ENCODE data around the gene SPATA31E1. TPM values are rescaled to one million over a fixed set of nuclear protein-coding genes. Genes with fewer than 3 reads are reported as not detected.
"Not testable (repeated sequence)": the region's sequence is repeated elsewhere in the genome, so short reads cannot be mapped to it uniquely, and the experiment has no call there.

The SPATA31E1 gene
- polyA plus RNA-seq, 10 donors, result 0.04 to 0.05 TPM; not detected in 8

DNA sequence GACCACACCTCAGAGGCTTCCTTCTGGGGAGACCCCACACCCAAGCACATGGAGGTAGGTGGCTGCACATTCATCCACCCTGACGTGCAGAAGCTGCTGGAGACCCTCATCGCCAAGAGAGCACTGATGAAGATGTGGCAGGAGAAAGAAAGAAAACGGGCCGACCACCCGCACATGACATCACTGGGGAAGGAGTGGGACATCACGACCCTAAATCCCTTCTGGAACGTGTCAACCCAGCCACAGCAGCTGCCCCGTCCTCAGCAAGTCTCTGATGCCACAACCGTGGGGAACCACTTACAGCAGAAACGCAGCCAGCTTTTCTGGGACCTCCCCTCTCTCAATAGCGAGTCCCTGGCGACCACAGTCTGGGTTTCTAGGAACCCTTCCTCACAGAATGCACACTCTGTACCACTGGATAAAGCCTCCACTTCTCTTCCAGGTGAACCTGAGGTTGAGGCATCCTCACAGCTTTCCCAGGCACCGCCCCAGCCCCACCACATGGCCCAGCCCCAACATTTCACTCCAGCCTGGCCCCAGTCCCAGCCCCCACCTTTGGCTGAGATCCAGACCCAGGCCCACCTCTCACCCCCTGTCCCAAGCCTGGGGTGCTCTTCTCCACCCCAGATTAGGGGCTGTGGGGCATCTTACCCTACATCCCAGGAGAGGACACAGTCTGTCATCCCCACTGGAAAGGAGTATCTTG lies 3.0 kb downstream of the SPATA31E1 start:
- no peak for DNase-seq

DNA sequence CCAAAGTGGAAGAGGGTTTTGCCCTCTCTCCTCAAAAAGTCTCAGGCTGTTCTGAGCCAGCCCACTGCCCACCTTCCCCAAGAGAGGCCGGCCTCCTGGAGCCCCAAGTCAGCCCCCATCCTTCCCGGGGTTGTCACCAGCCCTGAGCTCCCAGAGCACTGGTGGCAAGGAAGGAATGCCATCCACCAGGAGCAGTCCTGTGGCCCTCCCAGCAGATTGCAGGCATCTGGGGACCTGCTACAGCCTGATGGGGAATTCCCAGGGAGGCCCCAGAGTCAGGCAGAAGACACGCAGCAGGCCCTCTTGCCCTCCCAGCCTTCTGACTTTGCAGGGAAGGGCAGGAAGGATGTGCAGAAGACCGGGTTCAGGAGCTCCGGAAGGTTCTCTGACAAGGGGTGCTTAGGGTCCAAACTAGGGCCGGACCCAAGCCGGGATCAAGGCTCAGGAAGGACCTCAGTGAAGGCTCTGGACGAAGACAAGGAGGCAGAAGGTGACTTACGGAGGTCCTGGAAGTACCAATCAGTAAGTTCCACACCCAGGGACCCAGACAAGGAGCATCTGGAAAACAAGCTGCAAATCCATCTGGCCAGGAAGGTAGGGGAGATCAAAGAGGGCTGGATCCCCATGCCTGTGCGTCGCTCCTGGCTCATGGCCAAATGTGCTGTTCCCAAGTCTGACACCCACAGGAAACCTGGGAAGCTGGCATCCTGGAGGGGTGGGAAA lies 3.7 kb downstream of the SPATA31E1 start:
- no peak for DNase-seq

DNA sequence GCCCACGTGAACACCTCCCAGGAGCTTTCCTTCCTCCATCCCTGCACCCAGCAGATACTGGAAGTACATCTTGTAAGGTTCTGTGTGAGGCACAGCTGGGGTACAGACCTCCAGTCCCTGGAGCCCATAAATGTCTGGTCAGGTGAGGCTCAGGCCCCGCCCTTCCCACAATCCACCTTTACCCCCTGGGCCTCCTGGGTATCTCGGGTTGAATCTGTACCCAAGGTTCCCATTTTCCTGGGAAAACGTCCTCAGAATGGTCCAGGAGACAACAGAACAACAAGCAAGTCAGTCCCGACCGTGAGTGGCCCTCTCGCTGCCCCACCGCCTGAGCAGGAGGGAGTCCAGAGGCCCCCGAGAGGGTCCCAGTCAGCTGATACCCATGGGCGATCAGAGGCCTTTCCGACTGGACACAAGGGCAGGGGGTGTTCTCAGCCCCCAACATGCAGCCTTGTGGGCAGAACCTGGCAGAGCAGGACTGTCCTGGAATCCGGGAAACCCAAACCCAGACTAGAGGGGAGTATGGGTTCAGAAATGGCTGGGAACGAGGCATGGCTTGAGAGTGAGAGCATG lies 4.3 kb downstream of the SPATA31E1 start:
- DNase-seq, result no peak

DNA sequence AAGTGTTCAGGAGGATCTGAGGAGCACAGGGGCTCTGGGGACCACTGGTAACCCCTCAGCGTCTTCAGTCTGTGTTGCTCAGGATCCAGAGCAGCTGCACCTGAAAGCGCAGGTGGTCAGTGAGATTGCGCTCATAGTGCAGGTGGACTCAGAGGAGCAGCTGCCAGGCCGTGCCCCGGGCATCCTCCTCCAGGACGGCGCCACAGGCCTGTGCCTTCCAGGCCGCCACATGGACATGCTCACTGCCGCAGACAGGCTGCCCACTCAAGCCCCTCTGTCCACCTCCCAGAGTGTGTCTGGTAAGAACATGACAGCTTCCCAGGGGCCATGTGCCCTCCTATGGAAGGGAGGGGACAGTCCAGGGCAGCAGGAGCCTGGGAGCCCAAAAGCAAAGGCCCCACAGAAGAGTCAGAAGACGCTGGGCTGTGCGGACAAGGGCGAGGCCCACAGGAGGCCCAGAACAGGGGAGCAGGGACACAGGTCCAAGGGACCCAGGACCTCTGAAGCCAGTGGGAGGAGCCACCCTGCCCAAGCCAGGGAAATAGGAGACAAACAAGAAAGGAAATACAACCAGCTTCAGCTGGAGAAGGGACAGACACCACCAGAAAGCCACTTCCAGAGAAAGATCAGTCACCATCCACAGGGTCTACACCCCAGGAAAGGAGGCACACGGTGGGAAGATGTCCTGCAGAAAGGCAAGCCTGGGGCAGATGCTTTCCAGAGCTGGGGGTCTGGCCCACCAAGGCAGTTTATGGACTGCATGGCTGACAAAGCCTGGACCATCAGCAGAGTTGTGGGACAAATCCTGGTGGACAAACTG lies 5.2 kb downstream of the SPATA31E1 start:
- DNase-seq, result no peak

DNA sequence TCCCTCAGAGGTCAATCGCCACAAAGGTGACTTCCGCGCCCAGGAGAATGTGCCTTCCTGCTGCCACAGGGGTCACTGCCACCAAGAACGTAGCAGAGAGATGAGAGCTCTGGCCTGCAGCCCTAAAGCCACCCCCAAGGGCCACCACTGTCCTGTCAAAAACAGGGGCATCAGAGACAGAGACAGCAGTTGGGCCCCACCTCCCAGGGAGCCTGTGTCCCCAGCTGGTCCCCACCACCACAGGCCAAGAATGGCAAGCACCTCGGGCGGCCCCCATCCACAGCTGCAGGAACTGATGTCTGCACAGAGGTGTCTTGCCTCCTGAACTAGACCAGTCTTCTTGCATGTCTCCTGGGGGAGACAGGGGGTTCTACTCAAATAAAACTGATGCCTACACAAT lies 5.8 kb downstream of the SPATA31E1 start:
- DNase-seq, result no peak

DNA sequence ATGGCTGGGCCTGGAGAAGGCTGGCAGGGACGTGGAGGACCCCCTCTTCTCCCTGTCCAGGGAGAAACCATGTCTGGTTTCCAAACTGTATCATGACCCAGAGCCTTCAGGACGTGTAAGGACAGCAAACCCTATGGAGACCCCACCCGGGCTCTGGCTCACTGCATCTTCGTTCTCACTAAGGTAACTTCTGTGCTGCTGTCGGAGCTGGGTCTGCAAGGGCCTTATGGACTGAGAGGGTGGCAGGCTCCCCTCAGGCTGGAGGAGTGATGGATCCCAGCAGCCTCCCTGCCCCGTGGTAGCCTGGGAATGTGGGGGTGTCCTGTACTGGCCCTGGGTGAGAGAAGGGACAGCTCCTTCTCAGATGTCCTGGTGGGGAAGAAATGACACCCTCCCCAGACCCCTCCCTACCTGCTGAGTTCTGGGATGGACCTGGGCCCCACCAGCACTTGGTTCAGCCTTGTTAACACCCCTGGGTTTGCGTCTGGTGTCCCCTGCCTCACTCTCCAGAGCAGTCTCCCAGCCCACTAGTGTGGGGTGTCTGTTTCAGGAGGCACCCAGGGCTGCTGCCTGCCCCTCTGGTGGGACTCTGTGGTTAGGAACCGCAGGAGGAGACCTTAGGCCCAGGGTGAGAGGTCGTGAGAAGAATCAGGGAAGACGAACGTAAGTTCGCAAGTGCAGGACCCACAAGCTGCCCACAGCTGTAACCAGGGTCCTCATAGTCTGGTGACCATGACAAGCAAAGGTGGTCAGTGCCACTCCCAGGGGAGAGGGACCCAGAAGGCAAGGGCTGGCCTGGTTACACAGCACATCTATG lies 6.6 kb downstream of the SPATA31E1 start:
- DNase-seq, result no peak

DNA sequence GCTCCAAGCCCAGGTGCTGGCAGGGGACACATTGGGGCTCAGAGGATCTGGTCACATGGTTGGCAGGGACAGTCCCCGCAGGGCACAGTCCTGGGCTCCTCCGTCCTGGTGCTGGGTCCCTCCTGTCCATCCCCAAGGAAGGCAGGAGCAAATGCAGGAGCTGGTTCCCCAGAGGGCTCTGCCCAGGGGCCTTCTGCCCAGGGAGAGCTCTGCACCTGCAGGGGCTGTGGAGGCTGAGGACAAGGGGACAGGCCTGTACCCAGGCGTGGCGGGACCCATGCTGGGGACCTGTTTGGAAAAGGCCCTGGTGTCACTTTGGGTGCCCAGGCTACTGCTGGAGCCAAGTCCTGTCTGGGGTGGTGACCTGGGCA lies 7.2 kb downstream of the SPATA31E1 start:
- DNase-seq, result no peak

DNA sequence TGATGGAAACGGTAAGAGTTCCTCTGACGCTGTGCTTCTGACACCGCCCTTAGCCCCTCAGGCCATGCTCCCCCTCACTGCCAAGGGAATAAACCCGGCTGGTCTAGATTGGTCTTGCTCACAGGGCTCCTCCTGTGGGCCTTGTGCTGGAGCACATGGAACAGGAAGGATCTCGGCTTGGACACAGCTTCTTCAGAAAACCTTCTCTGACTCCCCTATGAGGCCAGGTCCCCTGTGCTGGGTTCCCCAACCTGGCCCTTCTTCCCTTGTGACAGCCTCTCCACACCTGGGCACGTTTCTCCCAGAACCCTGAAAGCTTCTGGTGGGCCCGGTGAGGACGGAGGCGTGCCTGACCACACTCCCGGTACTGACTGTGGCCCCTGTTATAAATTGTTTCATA lies 8.2 kb downstream of the SPATA31E1 start:
- DNase-seq, result no peak

DNA sequence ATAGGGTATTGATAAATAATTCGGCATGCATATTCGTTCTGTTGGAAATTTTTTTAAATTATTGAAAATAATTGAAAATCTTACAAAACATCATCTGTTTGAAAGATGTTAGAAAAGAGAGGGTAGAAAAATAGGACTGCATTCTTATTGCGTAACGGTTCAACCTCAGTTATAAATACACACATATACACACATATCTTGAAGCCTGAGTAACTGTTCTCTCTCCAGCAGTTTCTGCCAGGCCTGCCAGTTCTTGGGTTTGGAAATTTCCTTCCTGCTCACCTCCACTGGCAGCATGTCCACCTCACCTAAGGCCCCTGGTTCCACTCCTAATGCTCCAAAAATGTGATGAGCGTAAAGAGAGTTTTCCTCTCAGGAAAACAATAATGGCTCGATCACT lies 9.1 kb downstream of the SPATA31E1 start:
- DNase-seq, result no peak

DNA sequence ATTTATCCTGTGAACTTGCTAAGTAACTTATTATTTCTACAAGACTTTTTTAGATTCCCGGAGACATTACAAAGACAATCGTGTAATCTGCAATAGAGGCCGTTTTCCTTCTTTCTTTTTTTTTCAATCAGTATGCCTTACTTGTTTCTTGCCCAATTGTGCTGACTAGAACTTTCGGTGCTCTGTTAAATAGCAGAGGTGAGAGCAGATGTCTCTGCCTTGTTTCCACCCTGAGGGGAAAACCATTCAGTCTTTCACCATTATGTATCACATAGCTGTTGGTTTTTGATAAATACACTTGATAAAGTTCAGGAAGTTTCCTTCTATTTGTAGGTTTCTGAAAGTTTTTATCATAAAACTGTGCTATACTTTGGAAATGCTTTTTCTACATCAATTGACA lies 10.3 kb downstream of the SPATA31E1 start:
- DNase-seq, result no peak

DNA sequence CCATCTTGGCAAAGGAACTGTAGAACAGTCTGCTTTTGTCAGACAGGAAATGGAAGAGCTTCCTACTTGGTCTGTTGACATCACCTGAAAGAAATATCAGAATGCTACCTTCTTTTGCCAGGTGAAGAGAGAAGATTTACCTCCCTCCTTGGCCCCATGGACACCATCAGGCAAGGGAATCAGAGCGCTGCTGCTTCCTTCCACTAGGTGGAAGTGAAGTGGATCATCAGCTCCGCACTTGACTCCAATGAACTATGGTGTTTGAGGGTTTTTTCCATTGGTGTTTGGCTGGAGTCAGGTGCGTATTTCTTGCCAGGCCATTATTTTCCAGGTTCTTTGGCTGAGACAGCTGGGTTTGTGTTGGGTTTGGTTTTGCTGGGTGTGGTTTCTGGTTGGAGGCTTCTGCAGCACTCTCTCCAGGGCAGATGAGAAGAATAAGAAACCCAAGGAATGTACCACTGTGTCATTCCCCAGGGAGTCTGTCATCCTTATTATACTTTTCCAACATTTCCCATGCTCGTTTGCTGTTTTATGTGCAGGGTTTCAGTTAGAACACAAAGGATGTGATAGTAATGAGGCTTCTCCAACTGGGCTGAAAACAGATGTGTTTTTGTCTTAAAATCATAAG lies 12.4 kb downstream of the SPATA31E1 start:
- DNase-seq, result no peak

DNA sequence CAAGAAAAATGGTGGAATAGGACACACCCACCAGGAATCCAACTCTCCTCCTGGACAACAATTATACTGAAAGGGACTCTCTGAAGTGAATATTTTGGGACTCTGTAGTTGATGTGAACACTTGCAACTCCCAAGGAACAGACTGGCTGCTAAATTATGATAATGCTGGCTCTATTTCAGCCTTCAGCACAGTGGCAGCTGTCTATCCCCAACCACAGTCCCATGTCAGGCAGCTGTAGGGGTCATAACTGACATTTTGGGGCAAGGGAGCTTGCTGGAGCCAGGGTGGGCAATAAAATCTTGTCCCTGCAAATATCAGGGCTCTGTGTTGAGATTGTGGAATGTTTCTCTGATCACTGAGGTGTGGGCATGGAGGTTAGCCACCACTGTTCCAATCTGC lies 14.2 kb downstream of the SPATA31E1 start:
- DNase-seq, result no peak

DNA sequence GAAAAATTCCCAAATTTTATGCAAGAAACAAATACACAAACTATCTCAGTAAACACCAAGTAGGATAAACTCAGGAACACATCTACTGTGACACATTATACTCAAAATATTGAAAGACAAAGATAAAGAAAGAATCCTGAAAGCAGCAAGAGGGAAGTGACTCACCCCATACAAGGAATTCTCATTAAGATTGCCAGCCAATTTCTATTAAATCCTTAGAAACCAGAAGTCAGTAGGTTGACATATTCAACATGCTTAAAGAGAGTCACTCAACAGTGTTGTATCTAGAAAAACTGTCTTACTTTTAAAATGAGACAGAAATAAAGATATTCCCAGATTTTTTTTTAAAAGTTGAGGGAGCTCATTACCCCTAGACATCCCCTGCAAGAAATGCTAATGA lies 15.5 kb downstream of the SPATA31E1 start:
- no peak for DNase-seq

DNA sequence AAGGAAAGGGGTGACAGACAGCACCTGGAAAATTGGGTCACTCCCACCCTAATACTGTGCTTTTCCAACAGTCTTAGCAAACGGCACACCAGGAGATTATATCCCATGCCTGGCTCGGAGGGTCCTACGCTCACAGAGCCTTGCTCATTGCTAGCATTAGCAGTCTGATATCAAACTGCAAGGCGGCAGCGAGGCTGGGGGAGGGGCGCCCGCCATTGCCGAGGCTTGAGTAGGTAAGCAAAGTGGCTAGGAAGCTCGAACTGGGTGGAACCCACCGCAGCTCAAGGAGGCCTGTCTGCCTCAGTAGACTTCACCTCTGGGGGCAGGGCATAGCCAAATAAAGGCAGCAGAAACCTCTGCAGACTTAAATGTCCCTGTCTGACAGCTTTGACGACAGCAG lies 19.7 kb downstream of the SPATA31E1 start:
- not testable (repeated sequence) for DNase-seq

DNA sequence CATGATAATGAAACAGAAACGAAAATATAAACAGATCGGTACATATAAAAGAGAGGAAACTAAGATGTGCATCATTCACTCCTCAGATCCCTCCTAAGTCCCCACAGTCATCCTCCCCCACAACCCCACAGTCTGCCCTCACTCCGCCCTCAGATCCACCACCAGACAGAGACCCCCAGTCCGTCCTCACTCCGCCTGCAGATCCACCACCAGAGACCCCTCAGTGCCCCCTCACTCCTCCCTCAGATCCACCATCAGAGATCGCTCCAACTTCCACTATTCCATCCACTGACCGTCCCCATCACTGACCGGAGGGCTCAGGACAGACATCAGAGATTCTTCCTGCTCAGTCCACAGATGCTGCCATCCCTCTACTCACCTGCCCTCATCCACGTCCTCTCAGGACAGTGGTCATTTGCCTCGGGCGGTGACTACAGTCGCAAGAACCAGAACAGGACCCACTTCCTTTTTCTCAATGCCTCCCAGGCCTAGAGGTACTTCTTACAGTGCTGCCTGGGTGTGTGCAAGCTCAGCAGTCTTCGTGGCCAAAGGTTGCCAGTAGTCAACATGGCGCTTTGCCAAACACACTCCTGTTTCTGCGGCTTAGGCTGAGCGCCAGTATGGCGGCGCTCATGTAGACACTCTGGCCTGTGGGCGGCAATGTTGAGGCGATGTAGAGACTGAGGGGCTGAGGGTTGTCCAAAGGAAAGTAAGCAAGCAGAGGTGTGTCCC lies 26.8 kb downstream of the SPATA31E1 start:
- no peak for DNase-seq

DNA sequence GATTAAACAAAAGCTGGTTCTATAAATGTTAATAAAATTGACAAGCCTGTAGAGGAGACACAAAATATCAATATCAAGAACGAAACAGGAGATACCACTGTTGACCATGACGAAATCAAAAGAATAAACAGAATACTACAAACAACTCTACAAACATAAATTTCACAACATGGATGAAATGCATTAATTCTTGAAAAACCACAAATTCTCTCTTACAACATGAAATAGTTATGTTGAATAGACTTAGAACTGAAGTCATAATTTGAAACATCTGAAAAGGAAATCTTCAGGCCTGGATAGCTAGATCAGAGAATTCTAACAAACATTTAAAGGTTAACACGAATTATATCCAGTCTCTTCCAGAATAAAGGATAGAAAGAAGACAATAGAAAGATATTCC lies 28.1 kb downstream of the SPATA31E1 start:
- no peak for DNase-seq

DNA sequence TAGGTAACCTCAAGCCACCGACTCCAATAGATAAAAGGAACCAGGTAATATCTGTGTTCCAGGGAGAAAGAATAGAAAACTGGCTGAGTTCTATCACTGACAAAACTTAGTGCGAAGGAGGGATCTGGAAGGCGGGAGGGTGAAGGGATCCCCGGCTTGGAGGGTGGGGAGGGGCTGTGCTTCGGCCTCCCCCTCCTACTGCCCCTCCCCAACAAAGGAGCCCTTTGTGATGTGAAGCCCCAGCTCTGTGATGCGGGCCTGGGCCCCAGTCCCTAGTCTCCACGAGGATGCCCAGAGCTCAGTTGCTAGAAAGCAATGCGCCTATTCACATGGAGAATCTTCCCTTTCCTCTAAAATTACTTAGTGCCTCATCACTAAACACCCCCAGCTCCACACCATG lies 35.0 kb downstream of the SPATA31E1 start, which contains the start of gene SPATA31C1:
SPATA31C1 (plus strand) TSS at position 301 of the 400 bp plus-strand sequence.
- DNase-seq, result not testable (repeated sequence)

DNA sequence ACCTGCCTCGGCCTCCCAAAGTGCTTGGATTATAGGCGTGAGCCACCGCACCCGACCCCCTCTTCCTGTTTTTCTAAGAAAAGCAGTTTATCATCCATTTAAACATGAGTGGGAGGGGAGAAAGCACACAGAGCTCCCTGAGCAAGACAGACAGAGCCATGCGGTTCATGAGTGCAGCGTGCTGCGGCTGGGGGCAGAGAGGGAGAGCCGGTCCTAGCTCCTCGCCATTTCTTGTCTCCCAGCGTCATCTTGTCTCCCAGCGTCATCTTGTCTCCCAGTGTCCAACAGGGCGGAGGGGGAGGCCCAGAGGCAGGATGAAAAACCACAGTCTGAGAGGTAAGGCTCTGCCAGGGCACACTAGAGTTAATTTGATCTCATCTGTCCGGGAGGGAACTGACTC lies 36.3 kb downstream of the SPATA31E1 start:
- not testable (repeated sequence) for DNase-seq

DNA sequence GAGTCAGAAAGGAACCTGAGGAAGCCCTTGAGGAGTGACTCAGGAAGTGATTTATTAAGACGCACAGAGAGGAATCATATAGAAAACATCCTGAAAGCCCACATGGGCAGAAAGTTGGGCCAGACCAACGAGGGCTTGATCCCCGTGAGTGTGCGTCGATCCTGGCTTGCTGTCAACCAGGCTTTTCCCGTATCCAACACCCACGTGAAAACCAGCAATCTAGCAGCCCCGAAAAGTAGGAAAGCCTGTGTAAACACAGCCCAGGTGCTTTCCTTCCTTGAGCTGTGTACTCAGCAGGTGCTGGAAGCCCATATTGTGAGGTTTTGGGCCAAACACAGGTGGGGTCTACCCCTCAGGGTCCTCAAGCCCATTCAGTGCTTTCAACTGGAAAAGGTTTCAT lies 38.9 kb downstream of the SPATA31E1 start:
- DNase-seq, result not testable (repeated sequence)

DNA sequence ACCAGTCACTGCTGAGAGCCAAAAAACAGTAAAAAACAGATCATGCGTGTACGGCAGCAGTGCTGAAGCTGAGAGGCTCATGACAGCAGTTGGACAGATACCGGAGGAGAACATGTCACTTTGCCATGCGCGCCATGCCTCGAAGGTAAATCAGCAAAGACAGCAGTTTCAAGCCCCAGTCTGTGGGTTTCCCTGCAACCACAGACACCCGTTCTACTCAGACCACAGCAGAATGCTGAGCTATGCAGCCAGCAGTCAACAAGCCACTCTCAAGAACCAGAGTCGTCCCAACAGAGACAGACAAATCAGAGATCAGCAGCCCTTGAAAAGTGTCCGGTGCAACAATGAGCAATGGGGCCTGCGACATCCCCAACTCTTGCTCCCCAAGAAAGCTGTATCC lies 40.3 kb downstream of the SPATA31E1 start:
- DNase-seq, result not testable (repeated sequence)

Measured in muscle of back (tissue), 11 donors.